Esophagus muscularis mucosa (tissue), 3 donors: ENCODE results near the gene CHPT1.

Experiments
- CTCF ChIP-seq, 3 experiments: fragments of 200-600 bp in 2 of 3; fragments of 450-650 bp in 1 of 3; sonication (generic) in 2 of 3; IDR thresholded peaks; one replicate each; pipeline ENCODE4 v1.5.1; 2017 to 2019; ENCODE audit warnings: antibody characterized with exemption in 3 of 3, mild to moderate bottlenecking in 2 of 3, moderate library complexity in 1 of 3
- POLR2A ChIP-seq: fragments of 450-650 bp; IDR thresholded peaks from one replicate; pipeline ENCODE4 v1.6.1; 2017; ENCODE audit warnings: antibody characterized with exemption, moderate library complexity, mild to moderate bottlenecking, low read depth
- POLR2AphosphoS5 ChIP-seq, 2 donors: sonication (generic); formaldehyde crosslinking; IDR thresholded peaks; one replicate each; pipeline ENCODE4 v1.6.1; 2017; ENCODE audit warnings: antibody characterized with exemption in 2 of 2

DNA sequence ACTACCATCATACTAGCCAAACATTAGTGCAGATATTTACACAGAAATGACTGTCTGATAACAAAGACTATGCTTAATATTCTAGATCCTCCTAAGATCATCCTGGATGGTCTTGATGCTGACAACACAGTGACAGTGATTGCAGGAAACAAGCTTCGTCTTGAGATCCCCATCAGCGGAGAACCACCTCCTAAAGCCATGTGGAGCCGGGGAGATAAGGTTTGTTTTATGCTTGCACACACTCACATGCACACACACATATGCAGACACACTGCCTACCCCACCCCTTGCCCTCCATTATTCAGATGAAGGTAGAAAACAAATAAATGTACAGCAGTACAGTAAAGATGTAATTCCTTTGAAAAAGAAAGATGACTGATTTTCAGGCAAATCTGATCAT is 44.4 kb upstream of the CHPT1 start:
- no peak for TF ChIP-seq CTCF (IDR thresholded peaks at IDR 0.05)
- no peak for TF ChIP-seq POLR2A
- no peak for TF ChIP-seq POLR2AphosphoS5 (IDR thresholded peaks at IDR 0.05)
